ENCODE measurements around the gene YWHAG.

DNA sequence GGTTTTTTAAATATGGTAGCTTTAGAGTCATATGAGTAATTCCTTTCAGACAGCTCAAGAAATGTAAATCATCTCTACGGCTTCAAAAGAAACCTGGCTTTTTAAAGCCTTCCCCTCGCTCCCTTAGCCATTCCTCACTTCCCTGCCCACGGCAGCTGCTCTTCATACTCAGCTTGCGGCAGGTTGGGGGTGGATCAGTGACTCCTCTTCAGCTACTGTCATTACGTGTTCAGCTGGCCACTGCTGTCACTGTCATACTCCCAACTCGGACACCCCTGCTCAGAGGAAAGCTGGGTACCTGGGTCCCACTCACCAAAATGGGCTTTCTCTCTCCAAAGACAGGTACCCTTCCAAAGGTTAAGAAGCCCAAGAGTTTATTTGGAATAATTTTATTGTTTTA, 6.6 kb downstream of the YWHAG start:
- TF ChIP-seq, protein P1, sequence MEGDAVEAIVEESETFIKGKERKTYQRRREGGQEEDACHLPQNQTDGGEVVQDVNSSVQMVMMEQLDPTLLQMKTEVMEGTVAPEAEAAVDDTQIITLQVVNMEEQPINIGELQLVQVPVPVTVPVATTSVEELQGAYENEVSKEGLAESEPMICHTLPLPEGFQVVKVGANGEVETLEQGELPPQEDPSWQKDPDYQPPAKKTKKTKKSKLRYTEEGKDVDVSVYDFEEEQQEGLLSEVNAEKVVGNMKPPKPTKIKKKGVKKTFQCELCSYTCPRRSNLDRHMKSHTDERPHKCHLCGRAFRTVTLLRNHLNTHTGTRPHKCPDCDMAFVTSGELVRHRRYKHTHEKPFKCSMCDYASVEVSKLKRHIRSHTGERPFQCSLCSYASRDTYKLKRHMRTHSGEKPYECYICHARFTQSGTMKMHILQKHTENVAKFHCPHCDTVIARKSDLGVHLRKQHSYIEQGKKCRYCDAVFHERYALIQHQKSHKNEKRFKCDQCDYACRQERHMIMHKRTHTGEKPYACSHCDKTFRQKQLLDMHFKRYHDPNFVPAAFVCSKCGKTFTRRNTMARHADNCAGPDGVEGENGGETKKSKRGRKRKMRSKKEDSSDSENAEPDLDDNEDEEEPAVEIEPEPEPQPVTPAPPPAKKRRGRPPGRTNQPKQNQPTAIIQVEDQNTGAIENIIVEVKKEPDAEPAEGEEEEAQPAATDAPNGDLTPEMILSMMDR (optimal IDR thresholded peaks at IDR 0.05 in 1 of 3, IDR thresholded peaks at IDR 0.05 in 1 of 3, conservative IDR thresholded peaks at IDR 0.05 in 1 of 3; ENCODE audit: extremely low read depth in 1 of 3, insufficient read depth in 2 of 3, low read length in 3 of 3) = no peak
- TF ChIP-seq EZH2 (IDR thresholded peaks at IDR 0.05; ENCODE audit: low read length) = no peak

Measured in keratinocyte (primary cell).